Calu3 (cell line): ENCODE data around the gene SMIM33. TPM values are rescaled to one million over a fixed set of nuclear protein-coding genes. Genes with fewer than 3 reads are reported as not detected.
A peak's percentile ranks its signal among the peaks of the same experiment; 100 is the strongest.

ENCODE experiments used
- BruUV-seq: library from RNA; stranded (reverse); fragments of 400-500 nt; replicated peaks from 2 replicates; lab custom pipeline; 2021; lab: Mats Ljungman, UMichigan
- CTCF ChIA-PET: fragments of 300-600 bp; sonication (Branson Sonifier 250); formaldehyde crosslinking; loops from one replicate; lab custom pipeline; 2022; ENCODE audit warnings: antibody characterized with exemption; lab: Charles Lee
- DNase-seq: peaks from one replicate; pipeline ENCODE4 v3.0.0; 2022
- H3K27ac Mint-ChIP-seq: one replicate; pipeline ENCODE4 v1.8.0; 2022; ENCODE audit warnings: mixed read lengths; ENCODE audit not compliant: unreplicated experiment
- H3K27me3 Mint-ChIP-seq: one replicate; pipeline ENCODE4 v1.8.0; 2022; ENCODE audit warnings: mixed read lengths; ENCODE audit not compliant: unreplicated experiment
- H3K36me3 Mint-ChIP-seq: one replicate; pipeline ENCODE4 v1.8.0; 2022; ENCODE audit warnings: mild to moderate bottlenecking, moderate library complexity, mixed read lengths; ENCODE audit not compliant: insufficient read depth, unreplicated experiment
- H3K4me1 Mint-ChIP-seq: one replicate; pipeline ENCODE4 v1.8.0; 2022; ENCODE audit warnings: mild to moderate bottlenecking, low read depth, mixed read lengths; ENCODE audit not compliant: unreplicated experiment
- H3K4me3 Mint-ChIP-seq: one replicate; pipeline ENCODE4 v1.8.0; 2022; ENCODE audit warnings: mild to moderate bottlenecking, low read depth, moderate library complexity, mixed read lengths; ENCODE audit not compliant: unreplicated experiment
- H3K9me3 Mint-ChIP-seq: one replicate; pipeline ENCODE4 v1.8.0; 2022; ENCODE audit warnings: low read depth, mixed read lengths; ENCODE audit not compliant: unreplicated experiment
- intact Hi-C: fragments of 100-400 bp; cut with micrococcal nuclease; formaldehyde crosslinking; loops from one replicate; pipeline ENCODE4 v1.10.0; 2022; ENCODE audit not compliant: unreplicated experiment
- total RNA-seq: library from RNA; stranded (reverse); gene quantifications from 2 replicates; pipeline ENCODE4 v1.2.3, GENCODE V29; 2022
- TF ChIP-seq, protein P1 (sequence below): fragments of 200-600 bp; IDR thresholded peaks from one replicate; pipeline ENCODE4 v1.8.0; 2022; ENCODE audit warnings: antibody characterized with exemption; ENCODE audit not compliant: unreplicated experiment

SMIM33 gene
- total RNA-seq, 1 experiment from 2014 or later, result not detected

DNA sequence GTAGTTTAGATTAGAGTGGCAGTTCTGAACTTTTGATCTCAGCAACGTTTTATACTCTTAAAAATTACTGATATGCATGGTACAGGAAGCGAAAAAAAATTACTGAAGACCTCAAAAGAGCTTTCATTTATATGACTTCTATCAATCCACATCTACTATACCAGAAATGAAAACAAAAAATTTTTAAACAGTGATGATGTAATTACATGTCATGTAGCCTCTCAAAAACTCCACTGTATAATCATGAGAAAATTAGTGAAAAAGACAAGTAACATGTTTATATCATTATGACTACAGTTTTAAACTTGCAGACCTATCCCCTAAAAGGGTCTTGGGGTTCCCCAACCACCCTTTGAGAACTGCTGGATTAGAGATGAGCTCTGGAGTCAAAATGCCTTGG is 40.8 kb upstream of the SMIM33 start:
- Mint-ChIP-seq H3K4me3 (no peak overlapping the region), H3K4me1 (no peaks in the 10 kb centered on the region), H3K27ac (no peak overlapping the region), H3K36me3 (no peaks in the 10 kb centered on the region), H3K27me3 (no peaks in the 10 kb centered on the region), H3K9me3 (no peaks in the 10 kb centered on the region)
- CTCF ChIA-PET, result interaction anchor here (0.7 kb wide), 1 partner anchor 9 kb away, joined by 3 read pairs; no protein-coding TSS in a partner anchor
- no peak for DNase-seq
- no TSS peak for BruUV-seq
- TF ChIP-seq, protein P1, sequence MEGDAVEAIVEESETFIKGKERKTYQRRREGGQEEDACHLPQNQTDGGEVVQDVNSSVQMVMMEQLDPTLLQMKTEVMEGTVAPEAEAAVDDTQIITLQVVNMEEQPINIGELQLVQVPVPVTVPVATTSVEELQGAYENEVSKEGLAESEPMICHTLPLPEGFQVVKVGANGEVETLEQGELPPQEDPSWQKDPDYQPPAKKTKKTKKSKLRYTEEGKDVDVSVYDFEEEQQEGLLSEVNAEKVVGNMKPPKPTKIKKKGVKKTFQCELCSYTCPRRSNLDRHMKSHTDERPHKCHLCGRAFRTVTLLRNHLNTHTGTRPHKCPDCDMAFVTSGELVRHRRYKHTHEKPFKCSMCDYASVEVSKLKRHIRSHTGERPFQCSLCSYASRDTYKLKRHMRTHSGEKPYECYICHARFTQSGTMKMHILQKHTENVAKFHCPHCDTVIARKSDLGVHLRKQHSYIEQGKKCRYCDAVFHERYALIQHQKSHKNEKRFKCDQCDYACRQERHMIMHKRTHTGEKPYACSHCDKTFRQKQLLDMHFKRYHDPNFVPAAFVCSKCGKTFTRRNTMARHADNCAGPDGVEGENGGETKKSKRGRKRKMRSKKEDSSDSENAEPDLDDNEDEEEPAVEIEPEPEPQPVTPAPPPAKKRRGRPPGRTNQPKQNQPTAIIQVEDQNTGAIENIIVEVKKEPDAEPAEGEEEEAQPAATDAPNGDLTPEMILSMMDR, result no peak
- intact Hi-C loops, result no loop called here

DNA sequence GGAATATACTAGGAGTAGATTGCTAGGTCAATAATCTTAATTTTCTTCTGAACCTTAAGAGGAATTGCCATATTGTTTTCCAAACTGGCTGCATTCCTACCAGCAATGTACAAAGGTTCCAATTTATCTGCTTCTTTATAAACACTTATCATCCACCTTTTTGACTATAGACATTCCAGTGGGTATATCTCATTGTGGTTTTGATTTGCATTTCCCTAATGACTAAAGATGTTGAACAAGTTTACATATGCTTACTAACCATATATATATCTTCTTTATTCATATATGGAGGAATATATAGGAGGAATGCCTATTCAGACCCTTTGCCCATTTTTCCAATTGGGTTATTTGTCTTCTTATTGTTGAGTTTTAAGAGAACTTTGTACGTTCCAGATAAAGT is 39.1 kb upstream of the SMIM33 start:
- CTCF ChIA-PET, result no interaction called here
- H3K9me3 Mint-ChIP-seq, result no peaks in the 10 kb centered on the region
- DNase-seq, result no peak
- H3K4me3 Mint-ChIP-seq, result no peak overlapping the region
- intact Hi-C loops, result no loop called here
- H3K27ac Mint-ChIP-seq, result no peak overlapping the region
- H3K36me3 Mint-ChIP-seq, result no peaks in the 10 kb centered on the region
- TF ChIP-seq, protein P1, result no peak
- H3K27me3 Mint-ChIP-seq, result no peaks in the 10 kb centered on the region
- H3K4me1 Mint-ChIP-seq, result no peaks in the 10 kb centered on the region
- BruUV-seq, result no TSS peak

DNA sequence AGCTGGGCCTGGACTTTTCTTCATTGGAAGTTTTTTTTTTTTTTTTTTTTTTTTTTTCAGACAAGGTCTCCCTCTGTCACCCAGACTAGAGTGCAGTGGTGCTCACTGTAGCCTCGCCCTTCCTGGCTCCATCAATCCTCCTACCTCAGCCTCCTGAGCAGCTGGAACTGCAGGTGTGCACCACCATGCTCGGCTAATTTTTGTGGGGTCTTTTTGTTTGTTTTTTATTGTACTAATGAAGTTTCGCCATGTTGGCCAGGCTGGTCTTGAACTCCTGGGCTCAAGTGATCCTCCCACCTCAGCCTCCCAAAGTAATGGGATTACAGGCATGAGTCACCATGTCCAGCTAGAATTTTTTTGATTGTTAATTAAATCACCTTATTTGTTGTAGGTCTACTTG is 35.1 kb upstream of the SMIM33 start:
- Mint-ChIP-seq H3K27me3 (no peaks in the 10 kb centered on the region), H3K4me1 (peaks cover 18% of the 10 kb centered on the region), H3K9me3 (no peaks in the 10 kb centered on the region), H3K36me3 (peaks cover 11% of the 10 kb centered on the region), H3K27ac (no peak overlapping the region), H3K4me3 (no peak overlapping the region)
- no peak for DNase-seq
- BruUV-seq, result no TSS peak
- TF ChIP-seq, protein P1, result no peak
- intact Hi-C loops, result no loop called here
- CTCF ChIA-PET, result no interaction called here

DNA sequence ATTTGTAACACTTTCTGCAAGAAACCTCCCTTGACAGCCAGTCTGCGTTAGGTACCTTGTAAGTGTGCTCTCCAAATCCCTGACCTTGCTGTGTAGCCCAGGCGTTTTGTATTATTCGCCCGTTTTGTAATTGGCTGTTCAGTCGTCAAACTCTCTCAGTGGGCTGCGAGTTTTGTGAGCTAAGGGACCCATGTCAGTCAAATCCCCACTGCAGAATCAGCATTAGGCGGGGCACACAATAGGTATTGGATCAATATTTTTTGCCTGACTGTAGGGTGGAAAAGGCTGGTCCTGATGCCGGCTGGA is 32.1 kb upstream of the SMIM33 start:
- Mint-ChIP-seq H3K4me1 (peaks cover 18% of the 10 kb centered on the region), H3K9me3 (no peaks in the 10 kb centered on the region), H3K27me3 (peaks cover 21% of the 10 kb centered on the region), H3K36me3 (peaks cover 11% of the 10 kb centered on the region), H3K4me3 (peak overlapping the region; percentile 93), H3K27ac (no peak overlapping the region)
- CTCF ChIA-PET, result interaction anchor here (0.5 to 1.3 kb wide), 5 partner anchors 9 to 1012 kb away, joined by 3 to 7 read pairs (median 4); partner anchors contain the start of genes SPATA24 and STING1
- no TSS peak for BruUV-seq
- no peak for DNase-seq
- TF ChIP-seq, protein P1, result no peak
- intact Hi-C loops, result no loop called here
